Skeletal muscle tissue (tissue), 4 donors: Measurements from ENCODE around the gene CALML6. TPM values are rescaled to one million over a fixed set of nuclear protein-coding genes. Genes with fewer than 3 reads are reported as not detected.

Source experiments
- H3K27ac ChIP-seq: one replicate; pipeline ENCODE4 v1.7.0; 2013; ENCODE audit warnings: mild to moderate bottlenecking, low read depth, low read length, inconsistent platforms
- H3K27me3 ChIP-seq, 3 donors: one replicate each; pipeline ENCODE4 v1.7.0; 2013; ENCODE audit warnings: low read length in 3 of 3; ENCODE audit not compliant: control insufficient read depth in 3 of 3, insufficient read depth in 3 of 3
- H3K36me3 ChIP-seq, 3 donors: one replicate each; pipeline ENCODE4 v1.7.0; 2013; ENCODE audit warnings: low read length in 3 of 3; ENCODE audit not compliant: control insufficient read depth in 3 of 3, insufficient read depth in 3 of 3
- H3K4me1 ChIP-seq, 3 donors: one replicate each; pipeline ENCODE4 v1.7.0; 2013; ENCODE audit warnings: low read length in 3 of 3, mild to moderate bottlenecking in 3 of 3; ENCODE audit not compliant: control insufficient read depth in 3 of 3, insufficient read depth in 3 of 3
- H3K4me3 ChIP-seq, 3 donors: one replicate each; pipeline ENCODE4 v1.7.0; 2013; ENCODE audit warnings: low read length in 3 of 3
- H3K9ac ChIP-seq, 3 donors: one replicate each; pipeline ENCODE4 v1.7.0; 2013; ENCODE audit warnings: low read length in 3 of 3, mild to moderate bottlenecking in 3 of 3, moderate library complexity in 2 of 3, low read depth in 1 of 3
- H3K9me3 ChIP-seq, 3 donors: one replicate each; pipeline ENCODE4 v1.7.0; 2013; ENCODE audit warnings: low read length in 3 of 3; ENCODE audit not compliant: control insufficient read depth in 3 of 3
- total RNA-seq: library from RNA; depleted of rRNA; stranded (reverse); fragments of >200 nt; gene quantifications from one replicate; pipeline ENCODE4 v1.2.3, GENCODE V29; 2014
- donor health status: Osteomylitis.

CALML6 gene
- total RNA-seq, 1 donor from 2014 or later: 191 TPM

- Histone ChIP-seq H3K9me3 (no peaks in the 10 kb centered on the region), H3K9ac (peak overlapping the region; percentile 80 to 93 (median 81)), H3K27me3 (peaks cover 4 to 11% (median 10%) of the 10 kb centered on the region in 3 donors), H3K27ac (peak overlapping the region; percentile 76), H3K4me1 (peaks cover 47 to 57% (median 50%) of the 10 kb centered on the region in 3 donors), H3K4me3 (peak overlapping the region; percentile 68 to 87 (median 86)), H3K36me3 (no peaks in the 10 kb centered on the region)
Measured at GRCh38 chr1:1891349-1892078, 23.5 kb upstream of the CALML6 start.

DNA sequence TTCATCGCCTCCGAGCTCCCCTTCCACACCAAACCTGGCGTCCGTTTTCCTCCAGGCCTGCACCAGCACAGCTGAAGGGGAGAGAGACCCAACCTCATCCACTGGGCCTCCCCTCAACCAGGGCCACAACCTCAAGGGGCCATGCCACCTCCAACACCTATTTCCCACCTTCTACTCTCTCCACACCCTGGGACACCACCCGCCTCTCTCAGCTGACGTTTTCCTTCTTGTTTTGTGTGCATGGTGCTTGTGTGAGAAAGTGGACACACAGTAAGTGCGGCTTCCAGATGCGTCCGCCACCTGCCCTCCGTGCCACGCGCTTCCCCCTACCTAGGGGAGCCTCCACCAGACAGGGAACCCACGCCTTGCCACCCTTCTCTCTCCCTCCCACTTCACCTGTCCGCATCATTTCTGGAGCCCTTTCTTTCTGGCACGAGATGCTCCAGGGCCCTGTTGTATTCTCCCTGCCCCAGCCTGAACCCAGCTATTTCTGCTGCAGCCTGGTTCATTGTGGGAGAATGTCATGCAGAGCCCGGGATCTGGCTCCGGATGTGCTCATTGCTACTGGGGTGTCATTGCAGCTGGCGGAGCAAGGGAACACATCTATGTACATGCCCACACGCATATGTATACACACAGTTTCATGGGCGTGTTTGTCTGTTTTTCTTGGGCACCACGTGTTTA is 22.8 kb upstream of the CALML6 start:
- peaks cover 43 to 57% (median 50%) of the 10 kb centered on the region in 3 donors for H3K4me1 ChIP-seq
- peak overlapping the region; percentile 80 to 93 (median 81) for H3K9ac ChIP-seq
- H3K27ac ChIP-seq: peak overlapping the region; percentile 76
- peaks cover 4 to 11% (median 10%) of the 10 kb centered on the region in 3 donors for H3K27me3 ChIP-seq
- H3K9me3 ChIP-seq: no peaks in the 10 kb centered on the region
- H3K4me3 ChIP-seq: peak overlapping the region; percentile 68 to 87 (median 86)
- H3K36me3 ChIP-seq: no peaks in the 10 kb centered on the region

- no peaks in the 10 kb centered on the region for H3K9me3 ChIP-seq
- peak overlapping the region in 2 of 3 donors; percentile 86 to 87 for H3K4me3 ChIP-seq
- H3K9ac ChIP-seq: peak overlapping the region in 2 of 3 donors; percentile 80 to 93
- peaks cover 4 to 11% (median 10%) of the 10 kb centered on the region in 3 donors for H3K27me3 ChIP-seq
- peaks cover 38 to 57% (median 48%) of the 10 kb centered on the region in 3 donors for H3K4me1 ChIP-seq
- no peaks in the 10 kb centered on the region for H3K36me3 ChIP-seq
- peak overlapping the region; percentile 76 for H3K27ac ChIP-seq
Measured at GRCh38 chr1:1892763-1893120, 22.3 kb upstream of the CALML6 start.

DNA sequence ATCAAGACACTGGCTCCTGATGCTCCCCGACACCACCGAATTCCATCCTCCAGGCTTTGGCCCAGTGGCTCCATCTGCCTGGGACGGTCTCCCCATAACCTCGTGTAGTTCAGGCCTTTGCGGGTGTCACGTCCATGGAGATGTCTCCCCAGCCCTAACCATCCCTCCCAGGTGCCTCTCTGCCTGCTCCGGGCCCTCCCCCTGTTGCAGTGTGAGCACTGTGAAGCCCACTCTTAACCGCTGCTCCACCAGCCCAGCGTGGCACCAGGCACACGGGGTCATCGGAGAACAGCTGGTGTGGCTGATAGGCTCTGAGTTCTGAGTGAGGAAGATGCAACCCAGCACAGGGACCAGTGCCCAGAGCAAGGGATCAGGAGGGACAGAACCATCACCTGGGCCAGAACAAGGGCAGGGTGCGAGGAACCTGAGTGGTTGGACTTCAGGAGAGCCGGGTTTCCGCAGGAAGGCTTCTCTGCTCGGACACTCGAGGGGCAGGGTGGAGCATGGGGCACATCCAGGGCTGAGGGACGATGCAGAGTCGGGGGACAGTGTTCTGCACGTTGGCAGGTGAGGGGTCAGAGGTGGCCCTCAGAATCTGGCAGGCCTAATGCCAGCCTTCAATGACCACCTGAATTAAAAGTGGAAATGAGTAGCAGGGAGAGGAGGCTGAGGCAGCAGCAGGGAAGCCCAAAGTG is 21.6 kb upstream of the CALML6 start:
- peaks cover 33 to 54% (median 44%) of the 10 kb centered on the region in 3 donors for H3K4me1 ChIP-seq
- no peaks in the 10 kb centered on the region for H3K36me3 ChIP-seq
- no peak overlapping the region for H3K27ac ChIP-seq
- H3K4me3 ChIP-seq: no peak overlapping the region
- H3K27me3 ChIP-seq: peaks cover 4 to 11% (median 10%) of the 10 kb centered on the region in 3 donors
- H3K9me3 ChIP-seq: no peaks in the 10 kb centered on the region
- peak overlapping the region in 2 of 3 donors; percentile 33 to 50 for H3K9ac ChIP-seq

DNA sequence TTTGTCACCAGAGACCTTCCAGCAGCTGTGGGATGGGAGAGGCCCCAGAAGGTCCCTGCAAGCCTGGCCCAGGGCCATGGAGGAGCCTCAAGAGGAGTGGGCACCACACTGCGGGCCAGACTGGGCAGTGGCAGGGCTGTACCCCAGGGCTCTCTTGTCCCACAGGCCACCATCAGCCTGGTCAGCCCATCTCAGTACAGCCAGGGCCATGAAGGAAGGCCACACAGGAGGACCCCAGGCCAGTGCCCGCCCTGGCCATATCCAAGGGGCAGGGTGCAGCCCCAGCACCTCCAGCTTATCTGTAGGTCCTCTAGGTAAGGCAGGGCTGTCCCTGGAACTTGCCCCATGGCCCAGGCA is 21.1 kb upstream of the CALML6 start:
- H3K27me3 ChIP-seq: peaks cover 4 to 11% (median 10%) of the 10 kb centered on the region in 3 donors
- H3K9ac ChIP-seq: peak overlapping the region in 2 of 3 donors; percentile 32 to 62
- peaks cover 28 to 49% (median 40%) of the 10 kb centered on the region in 3 donors for H3K4me1 ChIP-seq
- H3K27ac ChIP-seq: no peak overlapping the region
- H3K36me3 ChIP-seq: no peaks in the 10 kb centered on the region
- H3K9me3 ChIP-seq: no peaks in the 10 kb centered on the region
- H3K4me3 ChIP-seq: no peak overlapping the region

DNA sequence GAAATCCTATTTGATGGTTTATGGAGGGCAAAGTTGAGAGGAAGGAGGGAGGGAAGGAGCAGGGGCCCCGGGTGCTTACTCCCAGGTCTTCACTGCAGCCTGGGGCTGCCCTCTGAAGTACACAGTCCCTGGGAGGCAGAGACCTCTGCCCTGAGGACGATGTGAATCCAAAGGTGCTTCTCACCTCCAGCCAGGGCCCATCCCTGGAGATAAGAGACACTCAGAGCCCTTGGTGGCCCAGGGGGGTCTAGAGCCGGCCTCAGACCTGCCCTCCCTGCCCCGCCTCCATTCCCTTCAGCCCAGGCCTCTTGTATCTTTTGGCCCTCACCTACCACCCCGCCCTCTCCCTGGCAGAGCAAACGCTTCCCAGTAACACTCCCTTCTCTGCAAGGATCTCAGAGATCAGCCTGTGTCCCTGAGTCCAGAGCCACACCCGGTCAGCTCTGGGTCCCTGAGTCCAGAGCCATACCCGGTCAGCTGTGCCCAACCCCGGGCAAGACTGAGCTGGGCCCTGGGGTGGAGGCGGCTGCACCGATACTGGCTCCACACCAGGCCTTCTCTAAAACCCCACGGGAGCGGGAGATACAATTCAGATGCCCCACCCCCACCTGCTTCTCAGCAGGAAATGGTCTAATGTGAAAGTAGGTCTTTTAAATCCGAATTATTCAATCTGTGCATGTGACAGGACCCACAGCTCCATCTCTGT is 20.6 kb upstream of the CALML6 start:
- Histone ChIP-seq H3K4me1 (peaks cover 24 to 44% (median 40%) of the 10 kb centered on the region in 3 donors), H3K27me3 (peaks cover 4 to 13% (median 10%) of the 10 kb centered on the region in 3 donors), H3K9me3 (no peaks in the 10 kb centered on the region), H3K4me3 (peak overlapping the region in 2 of 3 donors; percentile 3 to 46), H3K27ac (no peak overlapping the region), H3K9ac (peak overlapping the region; percentile 32 to 62 (median 51)), H3K36me3 (no peaks in the 10 kb centered on the region)

GRCh38 chr1:1895060-1895418 is 20.0 kb upstream of the CALML6 start:
- H3K9ac ChIP-seq: peak overlapping the region; percentile 32 to 62 (median 51)
- H3K4me1 ChIP-seq: peaks cover 24 to 44% (median 40%) of the 10 kb centered on the region in 3 donors
- peak overlapping the region in 2 of 3 donors; percentile 3 to 46 for H3K4me3 ChIP-seq
- no peaks in the 10 kb centered on the region for H3K36me3 ChIP-seq
- no peak overlapping the region for H3K27ac ChIP-seq
- peaks cover 4 to 13% (median 10%) of the 10 kb centered on the region in 3 donors for H3K27me3 ChIP-seq
- H3K9me3 ChIP-seq: no peaks in the 10 kb centered on the region

GRCh38 chr1:1895456-1896336 is 19.4 kb upstream of the CALML6 start:
- no peak overlapping the region for H3K27ac ChIP-seq
- H3K27me3 ChIP-seq: peaks cover 4 to 13% (median 10%) of the 10 kb centered on the region in 3 donors
- peaks cover 24 to 44% (median 40%) of the 10 kb centered on the region in 3 donors for H3K4me1 ChIP-seq
- H3K36me3 ChIP-seq: no peaks in the 10 kb centered on the region
- peak overlapping the region in 1 of 3 donors; percentile 62 for H3K9ac ChIP-seq
- H3K4me3 ChIP-seq: peak overlapping the region in 1 of 3 donors; percentile 3
- H3K9me3 ChIP-seq: no peaks in the 10 kb centered on the region
